ENCODE data around the gene CCSER1. TPM values are rescaled to one million over a fixed set of nuclear protein-coding genes. Genes with fewer than 3 reads are reported as not detected.

Gene CCSER1
- total RNA-seq, 4 donors from 2014 or later: 27.5 to 66.5 (median 54.3) TPM

DNA sequence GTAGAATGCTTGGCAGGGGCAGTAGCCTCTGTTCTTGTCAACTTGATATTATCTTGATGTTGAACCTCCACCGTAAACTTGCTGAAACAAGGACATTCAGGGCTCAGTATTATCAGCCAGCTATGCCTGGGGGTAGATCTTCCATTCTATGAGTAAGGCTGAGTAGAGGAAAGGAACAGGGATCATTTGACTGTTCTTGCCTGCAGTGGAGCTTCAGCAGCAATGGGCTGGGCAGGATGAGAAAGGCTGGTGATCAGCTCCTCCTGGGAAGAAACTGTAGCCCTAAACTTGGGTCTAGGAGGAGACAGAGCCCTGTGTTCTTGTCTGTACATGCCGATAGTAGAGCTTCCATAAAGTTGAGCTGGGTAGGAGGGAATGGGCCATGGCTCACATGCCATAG is 127.2 kb downstream of the CCSER1 start:
- no peaks in the 10 kb centered on the region for H3K4me1 ChIP-seq
- TF ChIP-seq, protein P1, sequence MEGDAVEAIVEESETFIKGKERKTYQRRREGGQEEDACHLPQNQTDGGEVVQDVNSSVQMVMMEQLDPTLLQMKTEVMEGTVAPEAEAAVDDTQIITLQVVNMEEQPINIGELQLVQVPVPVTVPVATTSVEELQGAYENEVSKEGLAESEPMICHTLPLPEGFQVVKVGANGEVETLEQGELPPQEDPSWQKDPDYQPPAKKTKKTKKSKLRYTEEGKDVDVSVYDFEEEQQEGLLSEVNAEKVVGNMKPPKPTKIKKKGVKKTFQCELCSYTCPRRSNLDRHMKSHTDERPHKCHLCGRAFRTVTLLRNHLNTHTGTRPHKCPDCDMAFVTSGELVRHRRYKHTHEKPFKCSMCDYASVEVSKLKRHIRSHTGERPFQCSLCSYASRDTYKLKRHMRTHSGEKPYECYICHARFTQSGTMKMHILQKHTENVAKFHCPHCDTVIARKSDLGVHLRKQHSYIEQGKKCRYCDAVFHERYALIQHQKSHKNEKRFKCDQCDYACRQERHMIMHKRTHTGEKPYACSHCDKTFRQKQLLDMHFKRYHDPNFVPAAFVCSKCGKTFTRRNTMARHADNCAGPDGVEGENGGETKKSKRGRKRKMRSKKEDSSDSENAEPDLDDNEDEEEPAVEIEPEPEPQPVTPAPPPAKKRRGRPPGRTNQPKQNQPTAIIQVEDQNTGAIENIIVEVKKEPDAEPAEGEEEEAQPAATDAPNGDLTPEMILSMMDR (IDR thresholded peaks at IDR 0.05): no peak
- TF ChIP-seq POLR2A (IDR thresholded peaks at IDR 0.05): no peak
- DNase-seq: no peak
- no peaks in the 10 kb centered on the region for H3K27me3 ChIP-seq
- no peaks in the 10 kb centered on the region for H3K36me3 ChIP-seq
- no peak overlapping the region for H3K4me3 ChIP-seq
- H3K27ac ChIP-seq: no peak overlapping the region
- no peaks in the 10 kb centered on the region for H3K9me3 ChIP-seq

DNA sequence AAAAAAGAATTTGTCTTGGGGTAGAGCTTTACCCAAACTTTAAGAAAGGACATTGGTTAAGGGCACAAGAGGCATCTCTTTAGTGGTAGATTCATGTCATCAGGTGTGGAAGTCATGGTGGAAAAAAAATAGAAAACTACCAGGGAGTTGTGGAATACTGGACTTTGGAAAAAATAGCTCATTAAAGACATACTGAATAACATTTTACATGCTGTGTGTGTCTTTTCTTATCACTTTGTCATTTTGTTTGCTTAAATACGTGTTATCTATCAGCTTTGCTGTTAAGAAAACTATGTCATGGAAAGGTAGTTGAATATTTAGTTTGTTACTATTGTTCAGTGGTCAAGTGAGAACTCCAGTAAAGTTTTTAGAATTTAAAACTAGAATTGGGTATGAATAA is 147.0 kb downstream of the CCSER1 start:
- Histone ChIP-seq H3K4me3 (no peak overlapping the region), H3K36me3 (no peaks in the 10 kb centered on the region), H3K27ac (no peak overlapping the region), H3K9me3 (no peaks in the 10 kb centered on the region), H3K4me1 (no peaks in the 10 kb centered on the region), H3K27me3 (no peaks in the 10 kb centered on the region)
- no peak for TF ChIP-seq POLR2A (IDR thresholded peaks at IDR 0.05)
- TF ChIP-seq, protein P1 (IDR thresholded peaks at IDR 0.05): no peak
- DNase-seq: no peak

DNA sequence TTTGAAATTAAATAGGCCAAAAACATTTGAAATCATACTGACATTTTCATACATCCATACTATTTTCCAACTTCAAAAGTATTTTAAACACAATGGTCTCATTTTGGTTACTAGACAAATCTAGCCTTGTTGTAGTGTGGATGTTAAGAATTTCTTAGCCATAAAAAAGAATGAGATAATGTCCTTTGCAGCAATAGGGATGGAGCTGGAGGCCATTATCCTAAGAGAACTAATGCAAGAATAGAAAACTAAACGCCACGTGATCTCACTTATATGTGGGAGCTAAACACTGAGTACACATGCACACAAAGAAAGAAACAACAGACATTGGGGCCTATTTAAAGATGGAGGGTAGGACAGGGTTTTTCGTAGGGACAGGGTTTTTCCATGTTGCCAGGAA is 153.8 kb downstream of the CCSER1 start:
- no peaks in the 10 kb centered on the region for H3K4me1 ChIP-seq
- no peak overlapping the region for H3K27ac ChIP-seq
- H3K9me3 ChIP-seq: no peaks in the 10 kb centered on the region
- DNase-seq: no peak
- H3K4me3 ChIP-seq: no peak overlapping the region
- no peaks in the 10 kb centered on the region for H3K27me3 ChIP-seq
- no peaks in the 10 kb centered on the region for H3K36me3 ChIP-seq
- TF ChIP-seq, protein P1 (IDR thresholded peaks at IDR 0.05): no peak
- no peak for TF ChIP-seq POLR2A (IDR thresholded peaks at IDR 0.05)

DNA sequence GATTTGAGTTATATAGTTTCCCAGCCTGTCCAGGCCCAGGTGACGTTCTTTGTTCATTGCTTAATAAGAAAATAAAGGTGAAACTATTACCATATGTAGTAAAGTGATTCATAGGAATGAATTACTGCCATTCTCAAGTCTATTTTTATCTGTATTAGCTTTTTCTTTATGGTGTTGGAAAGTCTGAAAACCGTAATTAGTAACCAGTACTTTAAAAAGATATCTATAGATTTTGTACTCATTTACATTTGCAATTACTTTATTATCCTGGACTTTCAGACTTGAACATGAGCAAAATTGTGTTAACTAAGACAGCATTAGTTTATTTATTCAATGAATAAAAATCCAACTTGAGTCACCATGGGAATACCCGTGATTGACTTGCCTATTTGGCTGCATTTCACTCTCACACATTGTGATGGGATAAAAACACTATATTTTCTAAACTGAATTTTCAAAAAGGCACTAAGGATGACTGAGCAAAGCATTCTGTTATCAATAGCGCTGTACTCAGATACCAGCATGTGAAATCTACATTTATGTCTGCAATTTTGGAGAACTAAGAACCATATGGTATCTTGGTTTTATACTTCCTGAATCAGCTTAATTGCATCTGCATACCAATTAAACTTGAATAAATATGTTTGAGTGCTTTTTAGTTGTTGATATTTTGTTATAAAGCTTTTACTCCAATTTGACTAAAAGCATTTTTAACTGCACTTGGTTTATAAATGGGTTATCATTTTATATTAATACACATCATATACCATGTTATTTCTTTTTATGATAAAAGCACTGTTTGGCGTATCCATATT is 154.6 kb downstream of the CCSER1 start:
- H3K36me3 ChIP-seq: no peaks in the 10 kb centered on the region
- TF ChIP-seq, protein P1 (IDR thresholded peaks at IDR 0.05): no peak
- no peak for TF ChIP-seq POLR2A (IDR thresholded peaks at IDR 0.05)
- no peak for DNase-seq
- no peak overlapping the region for H3K4me3 ChIP-seq
- H3K27ac ChIP-seq: no peak overlapping the region
- H3K9me3 ChIP-seq: no peaks in the 10 kb centered on the region
- no peaks in the 10 kb centered on the region for H3K27me3 ChIP-seq
- no peaks in the 10 kb centered on the region for H3K4me1 ChIP-seq

DNA sequence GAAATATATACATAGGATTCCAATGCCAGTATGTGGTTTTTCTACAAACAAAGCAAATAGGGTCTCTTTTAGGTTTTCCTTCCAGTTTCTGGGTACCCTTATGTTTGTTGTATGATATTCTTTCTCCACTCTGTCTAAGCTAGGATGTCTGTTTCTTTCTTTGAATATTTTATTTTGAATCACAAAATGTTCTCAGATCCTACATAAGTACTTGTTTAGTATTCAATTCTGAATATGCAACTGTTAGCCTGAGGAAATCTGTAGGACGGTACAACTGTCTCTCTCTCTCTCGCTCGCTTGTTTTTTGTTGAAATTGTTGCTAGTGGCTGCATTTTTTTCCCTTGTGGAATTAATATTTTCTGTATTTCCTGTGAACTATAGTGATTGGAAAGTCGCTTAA is 163.2 kb downstream of the CCSER1 start:
- Histone ChIP-seq H3K27ac (no peak overlapping the region), H3K4me3 (no peak overlapping the region), H3K9me3 (no peaks in the 10 kb centered on the region), H3K4me1 (no peaks in the 10 kb centered on the region), H3K27me3 (no peaks in the 10 kb centered on the region), H3K36me3 (no peaks in the 10 kb centered on the region)
- TF ChIP-seq, protein P1 (IDR thresholded peaks at IDR 0.05): no peak
- no peak for TF ChIP-seq POLR2A (IDR thresholded peaks at IDR 0.05)
- no peak for DNase-seq
